ENCODE results near the gene LRRC8B.

The LRRC8B gene

DNA sequence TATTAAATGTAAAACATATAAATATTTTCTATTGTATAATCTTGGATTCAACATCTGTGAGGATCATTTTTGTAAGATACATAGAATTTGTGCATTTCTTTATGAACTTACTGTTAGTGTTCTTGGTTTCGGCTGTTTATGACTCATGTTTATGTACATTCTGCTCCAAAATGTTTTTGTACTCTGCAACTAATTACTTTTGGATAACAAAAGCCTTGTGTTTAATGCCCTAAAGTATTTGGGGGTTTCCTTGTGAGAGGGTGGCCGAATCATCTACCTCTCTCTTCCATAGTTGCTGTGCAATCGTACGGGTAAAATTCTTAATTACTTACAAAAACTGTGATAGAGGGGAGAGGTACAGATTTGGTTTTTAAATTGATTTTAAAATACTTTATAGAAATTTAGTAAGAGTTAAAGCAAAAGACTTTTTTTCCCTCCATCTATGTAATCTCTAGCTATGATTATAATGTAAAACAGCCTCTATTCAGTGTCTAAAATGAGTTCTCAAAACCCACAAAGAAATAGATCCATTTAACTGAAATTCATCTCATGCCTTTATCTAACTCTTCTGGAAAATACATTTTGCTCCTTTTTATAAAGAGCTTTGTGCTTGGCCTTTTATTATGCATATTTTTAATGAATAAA lies 69.6 kb downstream of the LRRC8B start:
- Histone ChIP-seq H3K4me2 (ENCODE audit: insufficient read depth, low read length, poor library complexity, severe bottlenecking) (no peak overlapping the region), H3K36me3 (replicated peaks in 1 of 2; ENCODE audit: control insufficient read depth in 2 of 2, insufficient read depth in 2 of 2, low read length in 2 of 2) (no peaks in the 10 kb centered on the region), H3K27me3 (ENCODE audit: control insufficient read depth in 3 of 3, insufficient read depth in 3 of 3, low read depth in 1 of 3, low read length in 3 of 3) (no peaks in the 10 kb centered on the region), H2BK15ac (ENCODE audit: low read length) (no peak overlapping the region), H2BK5ac (ENCODE audit: low read length) (no peak overlapping the region), H3K9ac (ENCODE audit: low read depth, low read length, poor library complexity) (no peak overlapping the region), H3K18ac (ENCODE audit: low read length) (no peak overlapping the region), H3K4ac (ENCODE audit: low read length) (no peak overlapping the region), H3K14ac (ENCODE audit: low read length) (no peak overlapping the region), H3K4me1 (ENCODE audit: control insufficient read depth in 2 of 2, insufficient read depth in 1 of 2, low read depth in 1 of 2, low read length in 2 of 2) (peaks cover 0 to 11% of the 10 kb centered on the region in 2 donors), H4K8ac (ENCODE audit: low read depth, low read length) (no peak overlapping the region), H3K27ac (replicated peaks; ENCODE audit: low read length) (no peak overlapping the region), H2AK5ac (ENCODE audit: low read depth, low read length) (no peak overlapping the region), H3K9me3 (replicated peaks in 1 of 2; ENCODE audit: control insufficient read depth in 2 of 2, insufficient read depth in 1 of 2, low read depth in 1 of 2, low read length in 2 of 2) (no peaks in the 10 kb centered on the region), H4K91ac (ENCODE audit: low read depth, low read length, poor library complexity) (no peak overlapping the region), H3K4me3 (ENCODE audit: low read length in 2 of 2) (no peak overlapping the region), H3K79me1 (ENCODE audit: low read depth, low read length) (no peaks in the 10 kb centered on the region), H2BK12ac (ENCODE audit: low read length) (no peak overlapping the region), H2BK120ac (ENCODE audit: low read depth, low read length) (no peak overlapping the region), H3K23ac (ENCODE audit: low read depth, low read length, poor library complexity) (no peak overlapping the region), H2AFZ (ENCODE audit: low read length) (no peak overlapping the region)
- no peak for DNase-seq (ENCODE audit: low spot score)
- WGBS, 2 donors (ENCODE audit: extremely low coverage in 2 of 2, insufficient read length in 2 of 2, insufficient replicate concordance in 1 of 2): no CpG with 5 or more reads among the region's 4 CpGs

DNA sequence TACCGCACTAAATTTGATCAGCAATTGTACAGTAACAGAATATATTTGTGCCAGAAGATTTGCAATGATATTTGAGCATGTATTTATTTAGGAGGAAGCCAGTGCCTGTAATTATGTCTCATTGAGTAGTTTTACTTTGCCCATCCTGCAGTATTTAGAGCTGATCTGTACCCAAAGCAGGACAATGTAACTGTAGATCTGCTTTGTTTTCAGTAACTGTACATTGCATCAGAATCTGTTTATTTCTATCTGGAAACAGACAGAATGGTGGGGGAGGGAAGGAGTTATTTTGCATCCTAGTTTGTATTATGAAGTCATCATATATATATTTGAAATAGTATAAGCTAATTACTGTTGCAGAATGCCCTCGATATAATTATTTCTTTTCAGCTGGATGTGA lies 72.1 kb downstream of the LRRC8B start:
- Histone ChIP-seq H3K36me3 (replicated peaks in 1 of 2; ENCODE audit: control insufficient read depth in 2 of 2, insufficient read depth in 2 of 2, low read length in 2 of 2) (no peaks in the 10 kb centered on the region), H3K79me1 (ENCODE audit: low read depth, low read length) (no peaks in the 10 kb centered on the region), H2AK5ac (ENCODE audit: low read depth, low read length) (no peak overlapping the region), H3K27ac (replicated peaks; ENCODE audit: low read length) (no peak overlapping the region), H3K9me3 (replicated peaks in 1 of 2; ENCODE audit: control insufficient read depth in 2 of 2, insufficient read depth in 1 of 2, low read depth in 1 of 2, low read length in 2 of 2) (no peaks in the 10 kb centered on the region), H3K18ac (ENCODE audit: low read length) (no peak overlapping the region), H2BK12ac (ENCODE audit: low read length) (no peak overlapping the region), H3K27me3 (ENCODE audit: control insufficient read depth in 3 of 3, insufficient read depth in 3 of 3, low read depth in 1 of 3, low read length in 3 of 3) (no peaks in the 10 kb centered on the region), H3K9ac (ENCODE audit: low read depth, low read length, poor library complexity) (no peak overlapping the region), H3K4me2 (ENCODE audit: insufficient read depth, low read length, poor library complexity, severe bottlenecking) (no peak overlapping the region), H3K4me3 (ENCODE audit: low read length in 2 of 2) (no peak overlapping the region), H4K91ac (ENCODE audit: low read depth, low read length, poor library complexity) (no peak overlapping the region), H2BK5ac (ENCODE audit: low read length) (no peak overlapping the region), H3K4ac (ENCODE audit: low read length) (no peak overlapping the region), H2BK15ac (ENCODE audit: low read length) (no peak overlapping the region), H2AFZ (ENCODE audit: low read length) (no peak overlapping the region), H3K23ac (ENCODE audit: low read depth, low read length, poor library complexity) (no peak overlapping the region), H2BK120ac (ENCODE audit: low read depth, low read length) (no peak overlapping the region), H3K14ac (ENCODE audit: low read length) (no peak overlapping the region), H4K8ac (ENCODE audit: low read depth, low read length) (no peak overlapping the region), H3K4me1 (ENCODE audit: control insufficient read depth in 2 of 2, insufficient read depth in 1 of 2, low read depth in 1 of 2, low read length in 2 of 2) (peaks cover 0 to 4% of the 10 kb centered on the region in 2 donors)
- DNase-seq (ENCODE audit: low spot score): no peak
- no CpG with 5 or more reads among the region's 2 CpGs for WGBS, 2 donors (ENCODE audit: extremely low coverage in 2 of 2, insufficient read length in 2 of 2, insufficient replicate concordance in 1 of 2)

DNA sequence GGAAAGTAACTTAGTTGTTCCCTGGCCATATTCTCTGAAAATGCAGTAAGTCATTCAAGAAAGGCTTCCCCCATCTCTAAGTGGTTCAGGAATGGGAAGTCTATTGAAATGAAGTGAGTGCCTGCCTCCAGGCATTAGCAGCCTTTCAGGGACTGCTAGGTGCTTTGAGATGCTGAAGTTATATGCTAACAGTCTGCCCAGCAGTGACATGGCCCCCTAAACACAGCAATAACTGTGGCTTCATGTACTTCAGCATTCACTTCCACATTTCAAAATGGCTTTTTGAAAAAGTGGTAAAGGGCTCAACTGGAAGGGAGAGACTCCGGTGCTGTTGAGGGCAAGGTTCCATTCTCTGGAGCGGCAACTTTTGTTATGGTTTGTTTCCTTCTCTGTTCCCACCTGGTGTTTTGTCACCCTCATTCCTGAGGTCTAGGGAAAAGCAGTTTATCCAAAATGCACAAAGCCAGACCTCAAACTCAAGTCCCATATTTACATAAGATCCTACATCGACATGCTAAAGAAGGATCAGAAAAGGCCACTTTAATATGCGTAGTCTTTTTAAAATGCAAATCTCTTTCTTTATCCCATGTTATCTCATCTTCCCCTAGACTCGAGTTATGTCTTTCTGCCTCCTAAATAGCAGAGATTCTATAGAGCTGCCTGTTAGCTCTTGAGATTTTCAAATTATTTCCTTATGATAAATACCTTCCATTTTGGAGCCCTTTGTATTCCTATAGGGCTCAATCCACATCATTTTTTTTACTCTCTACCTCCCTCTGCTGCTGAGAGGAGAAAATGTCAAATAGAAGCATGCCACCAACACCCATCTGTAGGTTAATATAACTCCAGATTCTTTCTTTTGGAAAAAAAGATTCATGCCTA lies 74.1 kb downstream of the LRRC8B start:
- no CpG with 5 or more reads among the region's 5 CpGs for WGBS, 2 donors (ENCODE audit: extremely low coverage in 2 of 2, insufficient read length in 2 of 2, insufficient replicate concordance in 1 of 2)
- no peak overlapping the region for H3K23ac ChIP-seq (ENCODE audit: low read depth, low read length, poor library complexity)
- H3K27me3 ChIP-seq (ENCODE audit: control insufficient read depth in 3 of 3, insufficient read depth in 3 of 3, low read depth in 1 of 3, low read length in 3 of 3): no peaks in the 10 kb centered on the region
- peaks cover 0 to 4% of the 10 kb centered on the region in 2 donors for H3K4me1 ChIP-seq (ENCODE audit: control insufficient read depth in 2 of 2, insufficient read depth in 1 of 2, low read depth in 1 of 2, low read length in 2 of 2)
- no peaks in the 10 kb centered on the region for H3K9me3 ChIP-seq (replicated peaks in 1 of 2; ENCODE audit: control insufficient read depth in 2 of 2, insufficient read depth in 1 of 2, low read depth in 1 of 2, low read length in 2 of 2)
- H3K18ac ChIP-seq (ENCODE audit: low read length): no peak overlapping the region
- H2BK12ac ChIP-seq (ENCODE audit: low read length): no peak overlapping the region
- H2AK5ac ChIP-seq (ENCODE audit: low read depth, low read length): no peak overlapping the region
- no peak overlapping the region for H3K9ac ChIP-seq (ENCODE audit: low read depth, low read length, poor library complexity)
- H3K36me3 ChIP-seq (replicated peaks in 1 of 2; ENCODE audit: control insufficient read depth in 2 of 2, insufficient read depth in 2 of 2, low read length in 2 of 2): no peaks in the 10 kb centered on the region
- no peak overlapping the region for H2BK5ac ChIP-seq (ENCODE audit: low read length)
- H3K4ac ChIP-seq (ENCODE audit: low read length): no peak overlapping the region
- no peak overlapping the region for H4K91ac ChIP-seq (ENCODE audit: low read depth, low read length, poor library complexity)
- H3K79me1 ChIP-seq (ENCODE audit: low read depth, low read length): no peaks in the 10 kb centered on the region
- no peak overlapping the region for H2BK15ac ChIP-seq (ENCODE audit: low read length)
- peak; percentile 9 for DNase-seq (ENCODE audit: low spot score)
- no peak overlapping the region for H3K4me2 ChIP-seq (ENCODE audit: insufficient read depth, low read length, poor library complexity, severe bottlenecking)
- H3K4me3 ChIP-seq (ENCODE audit: low read length in 2 of 2): no peak overlapping the region
- H2AFZ ChIP-seq (ENCODE audit: low read length): no peak overlapping the region
- H2BK120ac ChIP-seq (ENCODE audit: low read depth, low read length): no peak overlapping the region
- no peak overlapping the region for H4K8ac ChIP-seq (ENCODE audit: low read depth, low read length)
- H3K14ac ChIP-seq (ENCODE audit: low read length): no peak overlapping the region
- H3K27ac ChIP-seq (replicated peaks; ENCODE audit: low read length): no peak overlapping the region

DNA sequence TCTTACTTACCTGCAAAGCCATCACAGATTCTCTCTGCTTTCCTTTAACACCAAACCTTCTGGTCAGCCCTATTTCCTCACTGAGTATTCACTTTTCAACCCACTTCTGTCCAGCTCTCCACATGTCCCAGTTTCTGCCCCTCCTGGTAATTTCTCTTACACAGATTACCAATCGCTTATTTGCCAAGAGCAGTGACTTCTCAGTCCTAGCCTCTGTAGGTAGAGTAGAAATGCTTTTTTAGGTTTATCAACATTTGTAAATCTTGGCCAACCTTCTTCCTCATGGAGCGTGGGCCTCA lies 74.7 kb downstream of the LRRC8B start:
- H2BK120ac ChIP-seq (ENCODE audit: low read depth, low read length): no peak overlapping the region
- no peak overlapping the region for H3K9ac ChIP-seq (ENCODE audit: low read depth, low read length, poor library complexity)
- no peak overlapping the region for H2AFZ ChIP-seq (ENCODE audit: low read length)
- no peaks in the 10 kb centered on the region for H3K27me3 ChIP-seq (ENCODE audit: control insufficient read depth in 3 of 3, insufficient read depth in 3 of 3, low read depth in 1 of 3, low read length in 3 of 3)
- no peak overlapping the region for H2BK12ac ChIP-seq (ENCODE audit: low read length)
- H4K8ac ChIP-seq (ENCODE audit: low read depth, low read length): no peak overlapping the region
- H3K9me3 ChIP-seq (replicated peaks in 1 of 2; ENCODE audit: control insufficient read depth in 2 of 2, insufficient read depth in 1 of 2, low read depth in 1 of 2, low read length in 2 of 2): no peaks in the 10 kb centered on the region
- H3K4me3 ChIP-seq (ENCODE audit: low read length in 2 of 2): no peak overlapping the region
- no peak overlapping the region for H2BK5ac ChIP-seq (ENCODE audit: low read length)
- H2AK5ac ChIP-seq (ENCODE audit: low read depth, low read length): no peak overlapping the region
- no CpG with 5 or more reads among the region's 2 CpGs for WGBS, 2 donors (ENCODE audit: extremely low coverage in 2 of 2, insufficient read length in 2 of 2, insufficient replicate concordance in 1 of 2)
- H3K4me1 ChIP-seq (ENCODE audit: control insufficient read depth in 2 of 2, insufficient read depth in 1 of 2, low read depth in 1 of 2, low read length in 2 of 2): peaks cover 0 to 4% of the 10 kb centered on the region in 2 donors
- H3K14ac ChIP-seq (ENCODE audit: low read length): no peak overlapping the region
- H3K18ac ChIP-seq (ENCODE audit: low read length): no peak overlapping the region
- no peaks in the 10 kb centered on the region for H3K79me1 ChIP-seq (ENCODE audit: low read depth, low read length)
- no peak overlapping the region for H3K4ac ChIP-seq (ENCODE audit: low read length)
- no peak overlapping the region for H3K23ac ChIP-seq (ENCODE audit: low read depth, low read length, poor library complexity)
- no peak overlapping the region for H4K91ac ChIP-seq (ENCODE audit: low read depth, low read length, poor library complexity)
- no peak overlapping the region for H3K4me2 ChIP-seq (ENCODE audit: insufficient read depth, low read length, poor library complexity, severe bottlenecking)
- DNase-seq (ENCODE audit: low spot score): no peak
- H3K36me3 ChIP-seq (replicated peaks in 1 of 2; ENCODE audit: control insufficient read depth in 2 of 2, insufficient read depth in 2 of 2, low read length in 2 of 2): no peaks in the 10 kb centered on the region
- no peak overlapping the region for H3K27ac ChIP-seq (replicated peaks; ENCODE audit: low read length)
- H2BK15ac ChIP-seq (ENCODE audit: low read length): no peak overlapping the region

Data from neuronal stem cell (in vitro differentiated cells).